A673 (cell line): ENCODE data around the gene SRI. TPM values are rescaled to one million over a fixed set of nuclear protein-coding genes. Genes with fewer than 3 reads are reported as not detected.

ENCODE experiments used
- BruUV-seq: library from RNA; stranded (reverse); fragments of 400-500 nt; replicated peaks from 2 replicates; lab custom pipeline; 2021; lab: Mats Ljungman, UMichigan
- CTCF ChIA-PET: fragments of 300-600 bp; sonication (Branson Sonifier 250); formaldehyde crosslinking; loops from one replicate; lab custom pipeline; 2022; ENCODE audit warnings: antibody characterized with exemption; lab: Charles Lee
- POLR2A ChIA-PET: fragments of 300-600 bp; sonication (Branson Sonifier 250); formaldehyde crosslinking; loops from one replicate; lab custom pipeline; 2022; ENCODE audit warnings: antibody characterized with exemption; ENCODE audit not compliant: low non-redundant PET; lab: Charles Lee
- DNase-seq: peaks from one replicate; pipeline ENCODE4 v3.0.0-alpha.2; 2015; ENCODE audit warnings: low spot score
- H3K27ac ChIP-seq: fragments of 200-600 bp; sonication (generic); 2 replicates; pipeline ENCODE4 v1.5.1; 2016; ENCODE audit warnings: mixed run types, low read depth, mild to moderate bottlenecking, mixed read lengths, antibody characterized with exemption, low read length; ENCODE audit not compliant: poor library complexity, severe bottlenecking
- H3K27me3 ChIP-seq: fragments of 200-600 bp; sonication (generic); replicated peaks from 2 replicates; pipeline ENCODE4 v1.6.1; 2017; ENCODE audit warnings: mixed run types, low read depth, mild to moderate bottlenecking, mixed read lengths, antibody characterized with exemption, low read length; ENCODE audit not compliant: insufficient read depth, poor library complexity
- H3K36me3 ChIP-seq: fragments of 200-600 bp; sonication (generic); 2 replicates; pipeline ENCODE4 v1.6.1; 2016; ENCODE audit warnings: mixed run types, mild to moderate bottlenecking, mixed read lengths, antibody characterized with exemption, low read length; ENCODE audit not compliant: insufficient read depth, poor library complexity, severe bottlenecking
- H3K4me1 ChIP-seq: fragments of 200-600 bp; sonication (generic); 2 replicates; pipeline ENCODE4 v1.6.1; 2017; ENCODE audit warnings: mixed run types, mild to moderate bottlenecking, mixed read lengths, antibody characterized with exemption, low read length; ENCODE audit not compliant: insufficient read depth, poor library complexity, severe bottlenecking
- H3K4me3 ChIP-seq: fragments of 200-600 bp; sonication (generic); 2 replicates; pipeline ENCODE4 v1.5.1; 2016; ENCODE audit warnings: low read depth, mixed run types, mild to moderate bottlenecking, mixed read lengths, low read length; ENCODE audit not compliant: poor library complexity, severe bottlenecking
- H3K9me3 ChIP-seq: fragments of 200-600 bp; sonication (generic); 2 replicates; pipeline ENCODE4 v1.6.1; 2016; ENCODE audit warnings: mixed run types, low read depth, mild to moderate bottlenecking, mixed read lengths, antibody characterized with exemption, low read length; ENCODE audit not compliant: poor library complexity, severe bottlenecking
- EZH2 ChIP-seq: fragments of 200-600 bp; sonication (generic); IDR thresholded peaks from 2 replicates; pipeline ENCODE4 v1.6.1; 2017; ENCODE audit warnings: borderline replicate concordance, low read depth, mild to moderate bottlenecking, mixed read lengths, antibody characterized with exemption, low read length; ENCODE audit not compliant: poor library complexity, severe bottlenecking
- intact Hi-C: fragments of 100-400 bp; cut with micrococcal nuclease; formaldehyde crosslinking; loops from one replicate; pipeline ENCODE4 v1.10.0; 2022; ENCODE audit not compliant: unreplicated experiment
- total RNA-seq: library from RNA; stranded (reverse); gene quantifications from 2 replicates; pipeline ENCODE4 v1.2.3, GENCODE V29; 2021
- TF ChIP-seq, protein P1 (sequence below): fragments of 300-800, 200-600 bp; sonication (generic); conservative IDR thresholded peaks from 2 replicates; pipeline ENCODE4 v1.5.1; 2017; ENCODE audit warnings: low read depth, mild to moderate bottlenecking, antibody characterized with exemption, low read length, moderate library complexity, mixed read lengths

Gene SRI
- total RNA-seq, 1 experiment from 2014 or later, result 87.7 TPM

DNA sequence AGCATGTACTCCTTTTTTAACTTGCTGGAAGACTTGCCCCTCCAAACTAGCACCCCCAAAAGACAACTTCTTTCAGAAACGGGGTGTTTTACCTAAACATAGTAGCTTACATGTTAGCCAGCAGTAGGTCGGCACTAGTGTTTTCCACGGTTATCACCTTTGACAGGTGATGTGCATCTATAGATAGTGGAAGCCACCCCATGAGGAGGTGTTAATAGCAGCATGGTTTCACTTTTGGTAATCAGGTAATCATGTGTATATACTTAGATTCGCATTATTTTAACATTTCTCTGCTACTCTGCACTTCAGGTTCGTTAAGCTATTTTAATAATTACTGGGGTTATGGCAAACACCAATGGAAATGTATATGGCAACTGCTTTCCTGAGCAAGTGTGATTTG lies 17.6 kb downstream of the SRI start:
- Histone ChIP-seq H3K27ac (no peak overlapping the region), H3K36me3 (peaks cover 9% of the 10 kb centered on the region), H3K4me3 (no peak overlapping the region), H3K4me1 (no peaks in the 10 kb centered on the region), H3K9me3 (no peaks in the 10 kb centered on the region), H3K27me3 (no peaks in the 10 kb centered on the region)
- POLR2A ChIA-PET, result no interaction called here
- intact Hi-C loops, result no loop called here
- CTCF ChIA-PET, result no interaction called here
- DNase-seq, result no peak
- BruUV-seq, result no TSS peak
- no peak for TF ChIP-seq EZH2
- TF ChIP-seq, protein P1, sequence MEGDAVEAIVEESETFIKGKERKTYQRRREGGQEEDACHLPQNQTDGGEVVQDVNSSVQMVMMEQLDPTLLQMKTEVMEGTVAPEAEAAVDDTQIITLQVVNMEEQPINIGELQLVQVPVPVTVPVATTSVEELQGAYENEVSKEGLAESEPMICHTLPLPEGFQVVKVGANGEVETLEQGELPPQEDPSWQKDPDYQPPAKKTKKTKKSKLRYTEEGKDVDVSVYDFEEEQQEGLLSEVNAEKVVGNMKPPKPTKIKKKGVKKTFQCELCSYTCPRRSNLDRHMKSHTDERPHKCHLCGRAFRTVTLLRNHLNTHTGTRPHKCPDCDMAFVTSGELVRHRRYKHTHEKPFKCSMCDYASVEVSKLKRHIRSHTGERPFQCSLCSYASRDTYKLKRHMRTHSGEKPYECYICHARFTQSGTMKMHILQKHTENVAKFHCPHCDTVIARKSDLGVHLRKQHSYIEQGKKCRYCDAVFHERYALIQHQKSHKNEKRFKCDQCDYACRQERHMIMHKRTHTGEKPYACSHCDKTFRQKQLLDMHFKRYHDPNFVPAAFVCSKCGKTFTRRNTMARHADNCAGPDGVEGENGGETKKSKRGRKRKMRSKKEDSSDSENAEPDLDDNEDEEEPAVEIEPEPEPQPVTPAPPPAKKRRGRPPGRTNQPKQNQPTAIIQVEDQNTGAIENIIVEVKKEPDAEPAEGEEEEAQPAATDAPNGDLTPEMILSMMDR, result no peak

DNA sequence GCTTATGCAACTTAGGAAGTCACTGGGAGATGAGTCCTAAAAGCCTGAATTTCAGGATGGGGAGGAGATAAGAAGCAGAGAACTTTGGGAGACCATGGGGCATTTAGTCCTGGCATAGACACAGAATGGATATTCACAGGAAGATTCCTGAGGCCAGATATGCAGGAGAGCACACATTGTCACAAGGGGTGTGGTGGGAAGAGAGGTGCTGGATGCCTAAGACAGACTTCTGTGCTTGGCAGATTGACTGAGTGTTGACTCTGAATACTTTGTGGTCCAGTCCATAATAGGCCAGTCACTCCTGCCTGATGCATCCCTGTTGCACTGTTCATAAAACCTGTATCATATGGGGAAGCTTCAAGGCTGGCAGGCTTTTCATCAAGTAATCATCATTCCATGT lies 18.5 kb downstream of the SRI start:
- H3K27ac ChIP-seq, result no peak overlapping the region
- H3K36me3 ChIP-seq, result peaks cover 9% of the 10 kb centered on the region
- no TSS peak for BruUV-seq
- no peaks in the 10 kb centered on the region for H3K4me1 ChIP-seq
- no peak overlapping the region for H3K4me3 ChIP-seq
- TF ChIP-seq, protein P1, result no peak
- TF ChIP-seq EZH2, result no peak
- no peaks in the 10 kb centered on the region for H3K9me3 ChIP-seq
- POLR2A ChIA-PET, result no interaction called here
- no peak for DNase-seq
- no peaks in the 10 kb centered on the region for H3K27me3 ChIP-seq
- CTCF ChIA-PET, result no interaction called here
- intact Hi-C loops, result no loop called here

DNA sequence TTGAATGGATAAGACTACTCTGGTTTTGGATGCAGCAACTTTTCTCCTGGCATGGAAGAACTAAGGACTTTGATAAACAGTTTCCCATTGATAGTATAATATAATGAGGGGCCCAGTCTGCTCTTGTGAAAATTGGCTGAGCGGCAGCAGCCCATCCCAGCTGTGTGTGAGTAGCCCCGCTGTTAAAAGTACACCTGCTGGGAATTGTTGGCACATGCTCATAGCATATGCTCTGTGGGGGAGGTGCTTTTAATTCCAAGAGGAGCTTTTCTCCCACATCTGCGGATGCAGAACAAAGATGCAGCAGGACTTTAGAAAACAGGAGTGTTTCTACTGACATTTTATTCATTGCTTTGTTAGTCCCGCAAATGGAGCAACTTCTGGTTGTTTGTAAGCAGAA lies 19.0 kb downstream of the SRI start:
- Histone ChIP-seq H3K36me3 (peaks cover 4% of the 10 kb centered on the region), H3K9me3 (no peaks in the 10 kb centered on the region), H3K4me1 (no peaks in the 10 kb centered on the region), H3K27ac (no peak overlapping the region), H3K4me3 (no peak overlapping the region), H3K27me3 (no peaks in the 10 kb centered on the region)
- DNase-seq, result no peak
- intact Hi-C loops, result no loop called here
- TF ChIP-seq, protein P1, result no peak
- TF ChIP-seq EZH2, result no peak
- CTCF ChIA-PET, result no interaction called here
- POLR2A ChIA-PET, result no interaction called here
- BruUV-seq, result no TSS peak
